Activated naive CD4-positive, alpha-beta T cell (primary cell): ENCODE measurements around the gene TBC1D9.

Source experiments
- DNase-seq, 4 experiments: peaks; one replicate each; lab custom pipeline; 2025; lab: John Stamatoyannopoulos, UW

Gene TBC1D9

GRCh38 chr4:140617499-140618248 lies 138.5 kb downstream of the TBC1D9 start:
- no peak for DNase-seq

GRCh38 chr4:140615451-140615850 lies 140.7 kb downstream of the TBC1D9 start:
- no peak for DNase-seq

GRCh38 chr4:140612357-140612756 lies 143.8 kb downstream of the TBC1D9 start:
- no peak for DNase-seq

GRCh38 chr4:140611854-140612253 lies 144.3 kb downstream of the TBC1D9 start:
- no peak for DNase-seq

GRCh38 chr4:140609548-140610425 lies 146.4 kb downstream of the TBC1D9 start:
- DNase-seq: no peak

GRCh38 chr4:140607852-140608251 lies 148.3 kb downstream of the TBC1D9 start:
- no peak for DNase-seq

GRCh38 chr4:140604544-140604943 lies 151.6 kb downstream of the TBC1D9 start:
- no peak for DNase-seq

GRCh38 chr4:140603286-140603685 lies 152.9 kb downstream of the TBC1D9 start:
- no peak for DNase-seq

- DNase-seq: no peak
Observed at GRCh38 chr4:140602714-140603113, 153.5 kb downstream of the TBC1D9 start.

GRCh38 chr4:140600408-140600807 lies 155.8 kb downstream of the TBC1D9 start:
- no peak for DNase-seq

GRCh38 chr4:140595065-140595464 lies 161.1 kb downstream of the TBC1D9 start:
- DNase-seq: no peak

GRCh38 chr4:140584439-140584838 lies 171.7 kb downstream of the TBC1D9 start:
- DNase-seq: no peak

- no peak for DNase-seq
Observed at GRCh38 chr4:140581078-140581477, 175.1 kb downstream of the TBC1D9 start.

- DNase-seq: no peak
Observed at GRCh38 chr4:140579278-140579677, 176.9 kb downstream of the TBC1D9 start.

- DNase-seq: no peak
Observed at GRCh38 chr4:140575489-140575888, 180.7 kb downstream of the TBC1D9 start.

GRCh38 chr4:140571620-140572019 lies 184.6 kb downstream of the TBC1D9 start:
- DNase-seq: no peak
